NT2/D1 (cell line): ENCODE data around the gene SGCA.

Experiments used
- DNase-seq: peaks from one replicate; pipeline ENCODE4 v3.0.0-alpha.2; 2011; ENCODE audit warnings: low read depth, low spot score
- H3K27me3 ChIP-seq: 2 replicates; pipeline ENCODE4 v1.6.0; 2011; ENCODE audit warnings: mild to moderate bottlenecking; ENCODE audit not compliant: insufficient read length, insufficient read depth
- H3K36me3 ChIP-seq: 2 replicates; pipeline ENCODE4 v1.6.1; 2011; ENCODE audit warnings: mild to moderate bottlenecking, low read length, mixed read lengths; ENCODE audit not compliant: insufficient read depth, insufficient read length
- H3K4me1 ChIP-seq: 2 replicates; pipeline ENCODE4 v1.5.1; 2011; ENCODE audit not compliant: insufficient read depth, insufficient read length
- H3K4me3 ChIP-seq: 2 replicates; pipeline ENCODE4 v1.5.1; 2011; ENCODE audit warnings: low read depth; ENCODE audit not compliant: insufficient read length
- H3K9ac ChIP-seq: 2 replicates; pipeline ENCODE4 v1.6.0; 2011; ENCODE audit warnings: low read depth; ENCODE audit not compliant: insufficient read length
- H3K9me3 ChIP-seq: 2 replicates; pipeline ENCODE4 v1.5.1; 2011; ENCODE audit warnings: mild to moderate bottlenecking, low read length; ENCODE audit not compliant: insufficient read depth
- SUZ12 ChIP-seq: IDR thresholded peaks from 2 replicates; pipeline ENCODE4 v1.6.1; 2011; ENCODE audit not compliant: insufficient read length, insufficient read depth; ENCODE audit errors: extremely low read depth
- YY1 ChIP-seq: IDR thresholded peaks from 2 replicates; pipeline ENCODE4 v1.6.1; 2011; ENCODE audit not compliant: insufficient read length, insufficient read depth
- ZNF274 ChIP-seq: IDR thresholded peaks from 2 replicates; pipeline ENCODE4 v1.6.1; 2011; ENCODE audit warnings: mild to moderate bottlenecking, low read depth, low read length

SGCA gene

DNA sequence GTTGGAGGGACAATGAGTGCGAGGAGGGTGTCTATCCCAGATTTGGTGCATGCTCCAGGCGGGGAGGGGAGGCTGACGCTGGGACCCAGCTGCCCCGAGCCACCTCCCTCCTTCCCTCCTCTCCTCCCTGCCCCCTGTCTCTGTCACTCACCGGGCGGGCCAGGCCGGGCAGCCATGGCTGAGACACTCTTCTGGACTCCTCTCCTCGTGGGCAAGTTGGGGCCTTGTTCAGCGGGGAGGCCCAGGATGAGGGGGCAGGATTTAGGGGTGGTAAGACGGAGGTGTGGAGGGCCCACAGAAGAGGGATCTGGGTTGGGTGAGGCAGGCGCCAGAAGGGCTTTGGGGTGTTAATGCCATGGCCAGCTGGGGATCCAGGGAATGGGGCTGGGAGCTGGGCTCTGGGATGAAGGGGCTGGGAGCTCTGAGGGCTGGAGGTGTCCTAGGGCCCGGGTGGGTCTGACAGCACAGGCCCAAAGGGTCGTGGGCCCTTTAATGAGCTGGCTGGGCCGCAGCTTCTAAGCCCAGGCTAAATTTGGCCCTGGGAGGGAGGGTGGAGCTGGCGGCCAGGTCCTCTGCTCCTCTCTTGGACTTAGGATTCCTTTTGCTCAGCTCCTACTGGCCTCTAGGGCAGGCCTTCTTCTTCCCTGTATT lies at the start of gene SGCA:
TSS of gene SGCA (plus strand) at position 139 of the 651 bp plus-strand sequence. CDS start at position 175, 36 bp downstream.
- no peak within 1 kb of the TSS for H3K4me3 ChIP-seq
- no peak for DNase-seq
- H3K4me1 ChIP-seq = peaks cover 29% of the 10 kb centered on the region
- H3K9me3 ChIP-seq = no peaks in the 10 kb centered on the region
- peaks cover 13% of the 10 kb centered on the region for H3K27me3 ChIP-seq
- TF ChIP-seq ZNF274 (no peak), SUZ12 (no peak), YY1 (no peak)
- peak within 1 kb of the TSS; percentile 59 for H3K9ac ChIP-seq
- H3K36me3 ChIP-seq = no peaks in the 10 kb centered on the region

GRCh38 chr17:50117202-50118051 lies 48.4 kb upstream of the SGCA start:
- Histone ChIP-seq H3K9me3 (no peaks in the 10 kb centered on the region), H3K9ac (peak overlapping the region; percentile 76), H3K4me1 (peaks cover 28% of the 10 kb centered on the region), H3K27me3 (peaks cover 24% of the 10 kb centered on the region), H3K4me3 (peak overlapping the region; percentile 31), H3K36me3 (peaks cover 10% of the 10 kb centered on the region)
- no peak for TF ChIP-seq ZNF274
- TF ChIP-seq SUZ12 = no peak
- TF ChIP-seq YY1 = no peak
- DNase-seq = peak; percentile 70

GRCh38 chr17:50118076-50118827 lies 47.6 kb upstream of the SGCA start:
- H3K9ac ChIP-seq = no peak overlapping the region
- peaks cover 10% of the 10 kb centered on the region for H3K36me3 ChIP-seq
- no peak overlapping the region for H3K4me3 ChIP-seq
- TF ChIP-seq ZNF274 (no peak), SUZ12 (no peak), YY1 (no peak)
- no peak for DNase-seq
- peaks cover 25% of the 10 kb centered on the region for H3K4me1 ChIP-seq
- H3K9me3 ChIP-seq = no peaks in the 10 kb centered on the region
- H3K27me3 ChIP-seq = peaks cover 24% of the 10 kb centered on the region

DNA sequence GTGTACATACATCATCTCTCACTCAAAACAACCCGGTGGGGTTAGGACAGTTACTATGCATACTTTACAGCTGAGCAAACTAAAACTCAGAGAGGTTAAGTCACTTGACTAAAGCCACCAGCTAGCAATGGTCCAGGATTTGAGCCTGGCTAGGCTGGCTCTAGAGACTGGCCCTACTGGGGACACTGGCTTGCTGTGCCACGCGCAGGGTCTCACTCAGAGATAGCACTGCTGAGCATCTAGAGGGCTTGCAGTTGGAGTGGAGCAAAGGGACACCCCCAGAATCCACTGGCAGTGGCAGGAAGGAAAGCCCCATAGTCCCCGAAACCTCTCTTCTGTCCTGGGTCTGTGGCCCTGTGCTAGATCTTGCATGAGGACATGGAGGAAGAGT lies 47.0 kb upstream of the SGCA start:
- Histone ChIP-seq H3K36me3 (peaks cover 4% of the 10 kb centered on the region), H3K4me3 (no peak overlapping the region), H3K9me3 (no peaks in the 10 kb centered on the region), H3K9ac (no peak overlapping the region), H3K27me3 (peaks cover 24% of the 10 kb centered on the region), H3K4me1 (peaks cover 23% of the 10 kb centered on the region)
- DNase-seq = no peak
- TF ChIP-seq ZNF274 = no peak

GRCh38 chr17:50120475-50121253 lies 45.1 kb upstream of the SGCA start:
- Histone ChIP-seq H3K27me3 (peaks cover 27% of the 10 kb centered on the region), H3K36me3 (no peaks in the 10 kb centered on the region), H3K4me1 (peaks cover 14% of the 10 kb centered on the region), H3K9me3 (no peaks in the 10 kb centered on the region), H3K9ac (no peak overlapping the region), H3K4me3 (no peak overlapping the region)
- no peak for DNase-seq
- TF ChIP-seq SUZ12 = no peak
- no peak for TF ChIP-seq YY1
- TF ChIP-seq ZNF274 = no peak

DNA sequence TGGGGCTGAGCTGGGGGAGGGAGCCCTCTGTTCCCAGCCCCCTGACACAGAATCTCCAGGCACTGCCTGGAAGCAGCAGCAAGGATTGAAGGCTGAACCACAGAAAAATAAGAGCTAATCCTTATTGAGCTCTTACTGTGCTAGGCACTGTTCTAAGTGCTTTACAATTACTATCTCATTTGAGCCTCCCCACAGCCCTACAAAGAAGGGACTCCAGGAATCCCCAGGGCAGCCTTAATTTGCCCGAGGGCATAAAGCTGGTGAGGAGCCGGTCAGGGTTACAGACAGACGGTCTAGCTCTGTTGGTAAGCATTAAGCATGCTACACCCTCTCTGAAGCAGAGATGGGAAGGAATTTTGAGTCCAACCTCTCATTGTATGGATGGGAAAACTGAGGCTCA lies 42.9 kb upstream of the SGCA start:
- no peak for DNase-seq
- Histone ChIP-seq H3K27me3 (peaks cover 23% of the 10 kb centered on the region), H3K4me3 (no peak overlapping the region), H3K4me1 (peaks cover 15% of the 10 kb centered on the region), H3K36me3 (no peaks in the 10 kb centered on the region), H3K9ac (no peak overlapping the region), H3K9me3 (no peaks in the 10 kb centered on the region)
- TF ChIP-seq SUZ12 (no peak), ZNF274 (no peak), YY1 (no peak)
